ENCODE data around the gene CBY3. TPM values are rescaled to one million over a fixed set of nuclear protein-coding genes. Genes with fewer than 3 reads are reported as not detected.
"Not testable (repeated sequence)": the region's sequence is repeated elsewhere in the genome, so short reads cannot be mapped to it uniquely, and the experiment has no call there.

CBY3 gene
- total RNA-seq, 1 experiment from 2014 or later: 0.68 TPM

DNA sequence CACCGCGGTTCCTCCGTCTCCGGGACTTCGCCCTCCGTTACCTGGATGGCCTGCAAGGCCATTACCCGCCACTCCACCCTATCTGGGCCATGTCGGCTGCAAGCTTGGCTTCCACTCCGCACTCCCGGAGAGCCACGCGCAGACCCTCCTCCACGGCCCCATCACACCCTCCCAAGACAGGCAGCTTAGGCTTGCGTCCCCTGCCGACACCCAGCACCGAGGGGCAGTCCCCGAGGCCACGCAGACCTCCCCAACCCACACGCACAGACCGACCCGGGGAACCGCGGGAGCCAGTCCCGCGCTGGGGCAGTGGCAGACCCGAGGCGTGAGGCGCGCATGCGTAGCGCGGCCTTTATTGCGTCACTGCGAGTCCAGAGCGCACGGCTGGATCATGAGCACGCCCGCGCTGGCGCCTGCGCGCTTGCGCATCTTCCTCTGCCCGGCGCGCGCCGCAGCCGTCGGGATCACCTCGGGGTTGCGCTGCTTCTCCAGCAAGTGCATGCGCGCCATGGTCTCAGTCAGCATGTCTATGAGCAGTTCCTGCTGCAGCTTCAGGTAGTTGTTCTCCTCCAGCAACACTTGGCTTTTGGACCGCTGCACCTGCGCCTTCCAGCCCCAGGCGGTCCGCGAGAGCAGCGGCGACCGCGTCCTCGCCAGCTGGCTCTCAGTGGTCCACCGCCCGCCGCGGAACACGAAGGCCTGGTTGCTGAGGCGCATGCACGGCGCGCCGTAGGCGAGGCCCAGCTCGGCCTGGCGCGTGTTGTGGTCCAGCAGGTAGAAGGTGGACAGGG, 2.4 kb downstream of the CBY3 start:
- CTCF ChIA-PET: interaction anchor here (1.2 kb wide), 1 partner anchor 117 kb away, joined by 3 read pairs; no protein-coding TSS in a partner anchor
- intact Hi-C loops (cut with micrococcal nuclease; ENCODE audit: unreplicated experiment): loop anchor here (1.0 to 10.0 kb wide), 4 partner anchors 20 to 116 kb away; partner anchors contain the start of genes CANX, HNRNPH1, LTC4S and MAML1

DNA sequence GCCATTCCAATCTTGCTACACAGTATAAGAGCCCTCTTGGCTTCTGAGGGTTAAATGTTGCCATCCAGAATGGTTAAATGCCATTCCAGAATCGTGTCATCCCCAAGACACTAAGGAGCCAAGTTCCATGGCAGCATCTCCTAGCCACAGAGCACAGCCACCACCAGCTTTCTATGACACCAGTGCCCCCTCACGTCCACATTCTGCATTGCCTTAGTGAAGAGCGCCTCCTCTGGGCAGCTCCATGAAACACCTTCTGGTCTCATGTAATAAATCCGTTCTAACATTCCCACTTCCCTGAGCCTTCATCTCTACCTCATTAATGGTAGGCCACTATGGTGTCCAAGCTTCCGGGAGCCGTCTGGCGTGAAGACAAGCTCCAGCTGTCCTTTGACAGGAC, 12.4 kb downstream of the CBY3 start:
- intact Hi-C loops (cut with micrococcal nuclease; ENCODE audit: unreplicated experiment): no loop called here
- H3K4me3 Mint-ChIP-seq (ENCODE audit: unreplicated experiment): no peak overlapping the region
- POLR2A ChIA-PET: no interaction called here

More for the DNA sequence above, 2.4 kb downstream of the CBY3 start:
- Histone ChIP-seq H3K4me3 (ENCODE audit: low read depth, low read length) (peak overlapping the region; percentile 72), H3K4me1 (peaks cover 11% of the 10 kb centered on the region), H3K9me3 (no peaks in the 10 kb centered on the region), H3K36me3 (ENCODE audit: control insufficient read depth, insufficient read depth, low read length) (no peaks in the 10 kb centered on the region), H3K27me3 (replicated peaks; ENCODE audit: control insufficient read depth, insufficient read depth, low read length) (no peaks in the 10 kb centered on the region)
- Mint-ChIP-seq H3K9me3 (ENCODE audit: unreplicated experiment) (no peaks in the 10 kb centered on the region), H3K4me3 (ENCODE audit: unreplicated experiment) (peak overlapping the region; percentile 98), H3K27me3 (ENCODE audit: insufficient read depth, unreplicated experiment) (no peaks in the 10 kb centered on the region), H3K4me1 (ENCODE audit: low read depth, unreplicated experiment) (peaks cover 21% of the 10 kb centered on the region), H3K36me3 (ENCODE audit: insufficient read depth, unreplicated experiment) (peaks cover 44% of the 10 kb centered on the region), H3K27ac (ENCODE audit: unreplicated experiment) (peak overlapping the region; percentile 97)
- TF ChIP-seq, protein P1, sequence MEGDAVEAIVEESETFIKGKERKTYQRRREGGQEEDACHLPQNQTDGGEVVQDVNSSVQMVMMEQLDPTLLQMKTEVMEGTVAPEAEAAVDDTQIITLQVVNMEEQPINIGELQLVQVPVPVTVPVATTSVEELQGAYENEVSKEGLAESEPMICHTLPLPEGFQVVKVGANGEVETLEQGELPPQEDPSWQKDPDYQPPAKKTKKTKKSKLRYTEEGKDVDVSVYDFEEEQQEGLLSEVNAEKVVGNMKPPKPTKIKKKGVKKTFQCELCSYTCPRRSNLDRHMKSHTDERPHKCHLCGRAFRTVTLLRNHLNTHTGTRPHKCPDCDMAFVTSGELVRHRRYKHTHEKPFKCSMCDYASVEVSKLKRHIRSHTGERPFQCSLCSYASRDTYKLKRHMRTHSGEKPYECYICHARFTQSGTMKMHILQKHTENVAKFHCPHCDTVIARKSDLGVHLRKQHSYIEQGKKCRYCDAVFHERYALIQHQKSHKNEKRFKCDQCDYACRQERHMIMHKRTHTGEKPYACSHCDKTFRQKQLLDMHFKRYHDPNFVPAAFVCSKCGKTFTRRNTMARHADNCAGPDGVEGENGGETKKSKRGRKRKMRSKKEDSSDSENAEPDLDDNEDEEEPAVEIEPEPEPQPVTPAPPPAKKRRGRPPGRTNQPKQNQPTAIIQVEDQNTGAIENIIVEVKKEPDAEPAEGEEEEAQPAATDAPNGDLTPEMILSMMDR (IDR thresholded peaks at IDR 0.05; ENCODE audit: insufficient read depth in 1 of 2, low read depth in 1 of 2, low read length in 1 of 2, severe bottlenecking in 1 of 2, unreplicated experiment in 1 of 2): no peak
- POLR2A ChIA-PET: interaction anchor here (1.7 to 1.9 kb wide), 2 partner anchors 54 to 55 kb away, joined by 7 to 8 read pairs; partner anchors contain the start of genes HNRNPH1 and MAML1
- TSS peak; percentile 76 for BruUV-seq (replicated peaks)
- peak; percentile 95 to 96 for DNase-seq

DNA sequence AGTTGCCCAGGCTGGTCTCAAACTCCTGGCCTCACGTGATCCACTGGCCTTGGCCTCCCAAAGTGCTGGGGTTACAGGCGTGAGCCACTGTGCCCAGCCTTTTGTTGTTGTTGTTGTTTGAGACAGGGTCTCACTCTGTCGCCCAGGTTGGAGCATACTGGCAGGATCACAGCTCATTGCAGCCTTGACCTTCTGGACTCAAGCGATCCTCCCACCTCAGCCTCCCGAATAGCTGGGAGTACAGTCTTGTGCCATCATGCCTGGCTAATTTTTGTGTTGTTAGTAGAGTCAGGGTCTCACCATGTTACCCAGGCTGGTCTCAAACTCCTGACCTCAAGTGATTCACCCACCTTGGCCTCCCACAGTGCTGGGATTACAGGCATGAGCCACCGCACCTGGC, 19.2 kb downstream of the CBY3 start:
- H3K9me3 Mint-ChIP-seq (ENCODE audit: unreplicated experiment); CTCF ChIA-PET; H3K4me3 ChIP-seq (ENCODE audit: low read depth, low read length); H3K27ac Mint-ChIP-seq (ENCODE audit: unreplicated experiment); intact Hi-C loops (cut with micrococcal nuclease; ENCODE audit: unreplicated experiment); H3K27me3 ChIP-seq (replicated peaks; ENCODE audit: control insufficient read depth, insufficient read depth, low read length); H3K9me3 ChIP-seq; H3K27me3 Mint-ChIP-seq (ENCODE audit: insufficient read depth, unreplicated experiment); H3K4me3 Mint-ChIP-seq (ENCODE audit: unreplicated experiment); DNase-seq; BruUV-seq (replicated peaks); H3K4me1 ChIP-seq; POLR2A ChIA-PET; H3K36me3 ChIP-seq (ENCODE audit: control insufficient read depth, insufficient read depth, low read length); H3K4me1 Mint-ChIP-seq (ENCODE audit: low read depth, unreplicated experiment): not testable (repeated sequence)
- peaks cover 16% of the 10 kb centered on the region for H3K36me3 Mint-ChIP-seq (ENCODE audit: insufficient read depth, unreplicated experiment)

More for the DNA sequence above, 12.4 kb downstream of the CBY3 start:
- Mint-ChIP-seq H3K27ac (ENCODE audit: unreplicated experiment) (no peak overlapping the region), H3K27me3 (ENCODE audit: insufficient read depth, unreplicated experiment) (no peaks in the 10 kb centered on the region), H3K36me3 (ENCODE audit: insufficient read depth, unreplicated experiment) (peaks cover 28% of the 10 kb centered on the region), H3K4me1 (ENCODE audit: low read depth, unreplicated experiment) (no peaks in the 10 kb centered on the region), H3K9me3 (ENCODE audit: unreplicated experiment) (no peaks in the 10 kb centered on the region)
- no peaks in the 10 kb centered on the region for H3K9me3 ChIP-seq
- CTCF ChIA-PET: no interaction called here
- no peaks in the 10 kb centered on the region; the same call in 1 of the 2 replicates for H3K36me3 ChIP-seq (ENCODE audit: control insufficient read depth, insufficient read depth, low read length)
- H3K4me3 ChIP-seq (ENCODE audit: low read depth, low read length): no peak overlapping the region
- DNase-seq: no peak
- TF ChIP-seq, protein P1 (IDR thresholded peaks at IDR 0.05; ENCODE audit: insufficient read depth in 1 of 2, low read depth in 1 of 2, low read length in 1 of 2, severe bottlenecking in 1 of 2, unreplicated experiment in 1 of 2): peak; percentile 38 to 72
- BruUV-seq (replicated peaks): no TSS peak
- no peaks in the 10 kb centered on the region for H3K27me3 ChIP-seq (replicated peaks; ENCODE audit: control insufficient read depth, insufficient read depth, low read length)
- no peaks in the 10 kb centered on the region for H3K4me1 ChIP-seq

DNA sequence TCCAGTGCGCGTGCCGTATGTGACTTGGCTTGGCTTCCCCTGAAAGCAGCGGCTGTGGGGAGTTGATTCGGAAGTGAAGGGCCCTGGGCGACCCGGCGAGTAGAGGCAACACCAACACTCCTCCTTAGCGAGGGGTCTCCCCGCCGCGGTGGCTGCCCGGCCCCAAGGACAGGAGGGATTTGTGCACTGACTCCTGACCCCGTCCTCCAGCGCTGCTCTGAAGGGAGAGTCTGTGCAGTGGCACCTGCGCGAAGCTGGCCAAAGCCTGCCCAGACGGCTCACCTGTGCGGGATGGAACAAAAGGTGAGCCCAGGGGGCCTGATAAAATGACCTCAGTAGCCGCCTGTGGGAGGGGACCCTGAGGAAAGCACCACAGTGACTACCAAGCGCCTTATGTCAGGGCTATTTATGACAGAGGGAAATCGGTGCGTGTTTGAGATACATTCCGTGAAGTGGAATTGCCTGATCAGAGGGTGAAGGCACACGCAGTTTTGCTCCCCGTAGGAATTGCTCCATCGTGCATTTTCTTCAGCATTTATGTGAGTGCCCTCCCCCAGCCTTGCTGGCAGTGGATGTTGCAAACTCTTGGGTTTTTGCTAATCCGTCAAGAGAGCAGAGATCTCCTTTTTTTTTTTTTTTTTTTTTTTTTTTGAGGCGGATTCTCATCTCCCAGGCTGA, 22.5 kb downstream of the CBY3 start:
- H3K4me1 Mint-ChIP-seq (ENCODE audit: low read depth, unreplicated experiment); H3K9me3 Mint-ChIP-seq (ENCODE audit: unreplicated experiment); intact Hi-C loops (cut with micrococcal nuclease; ENCODE audit: unreplicated experiment); H3K9me3 ChIP-seq; H3K27me3 ChIP-seq (replicated peaks; ENCODE audit: control insufficient read depth, insufficient read depth, low read length); H3K27me3 Mint-ChIP-seq (ENCODE audit: insufficient read depth, unreplicated experiment); POLR2A ChIA-PET; H3K36me3 Mint-ChIP-seq (ENCODE audit: insufficient read depth, unreplicated experiment); H3K36me3 ChIP-seq (ENCODE audit: control insufficient read depth, insufficient read depth, low read length); H3K4me1 ChIP-seq: not testable (repeated sequence)
- DNase-seq: peak in 1 of 2 experiments; percentile 40
- peak overlapping the region; percentile 58 for H3K4me3 ChIP-seq (ENCODE audit: low read depth, low read length)
- TSS peak; percentile 85 for BruUV-seq (replicated peaks)
- peak overlapping the region; percentile 80 for H3K4me3 Mint-ChIP-seq (ENCODE audit: unreplicated experiment)
- peak overlapping the region; percentile 64 for H3K27ac Mint-ChIP-seq (ENCODE audit: unreplicated experiment)
- CTCF ChIA-PET: interaction anchor here (0.6 kb wide), 1 partner anchor 50 kb away, joined by 4 read pairs; no protein-coding TSS in a partner anchor

DNA sequence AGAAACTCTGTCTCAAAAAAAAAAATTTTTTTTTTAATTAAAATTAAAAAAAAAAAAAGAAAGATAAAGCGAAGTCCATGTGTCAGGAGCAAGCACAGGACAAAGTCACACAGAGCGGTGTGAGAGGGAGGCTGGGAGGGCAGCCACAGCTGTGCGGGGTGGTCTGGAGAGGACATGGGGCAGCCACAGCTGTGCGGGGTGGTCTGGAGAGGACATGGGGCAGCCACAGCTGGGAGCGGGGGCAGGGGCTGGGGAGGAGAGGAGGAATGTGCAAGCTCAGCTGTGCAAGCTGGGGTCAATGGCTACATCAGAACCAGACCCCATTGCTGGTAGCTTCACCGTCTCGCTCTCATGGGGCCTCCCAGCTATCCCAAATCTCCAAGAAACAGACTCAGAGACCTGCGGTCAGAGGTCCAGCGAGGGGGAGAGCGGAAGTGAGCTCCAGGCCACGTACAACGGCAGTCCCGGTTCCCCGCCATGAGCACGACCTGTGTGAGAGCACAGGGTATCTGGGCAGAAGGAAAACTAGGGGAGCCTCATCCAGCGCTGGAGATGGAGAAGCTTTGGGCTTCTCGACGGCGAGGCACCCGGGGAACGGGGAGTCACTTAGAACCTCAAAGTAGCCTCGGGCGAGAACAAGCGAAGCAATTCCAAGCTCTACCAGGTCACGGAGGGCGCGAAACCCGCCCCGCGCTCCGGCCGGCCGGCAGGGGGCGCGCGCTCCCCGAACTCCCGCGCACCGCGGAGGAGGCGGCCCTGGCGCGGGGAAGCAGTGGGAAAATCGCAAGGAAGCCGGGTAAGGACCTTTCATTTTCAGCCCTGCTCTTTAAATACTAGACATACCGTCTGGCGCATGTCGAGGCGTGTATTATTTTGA, 23.3 kb downstream of the CBY3 start:
- CTCF ChIA-PET; H3K4me3 Mint-ChIP-seq (ENCODE audit: unreplicated experiment): not testable (repeated sequence)

More for the DNA sequence above, 23.3 kb downstream of the CBY3 start:
- H3K27me3 Mint-ChIP-seq (ENCODE audit: insufficient read depth, unreplicated experiment); intact Hi-C loops (cut with micrococcal nuclease; ENCODE audit: unreplicated experiment); H3K27me3 ChIP-seq (replicated peaks; ENCODE audit: control insufficient read depth, insufficient read depth, low read length); BruUV-seq (replicated peaks); H3K36me3 Mint-ChIP-seq (ENCODE audit: insufficient read depth, unreplicated experiment); H3K36me3 ChIP-seq (ENCODE audit: control insufficient read depth, insufficient read depth, low read length); H3K9me3 Mint-ChIP-seq (ENCODE audit: unreplicated experiment); H3K27ac Mint-ChIP-seq (ENCODE audit: unreplicated experiment); H3K9me3 ChIP-seq; POLR2A ChIA-PET; H3K4me1 ChIP-seq; H3K4me1 Mint-ChIP-seq (ENCODE audit: low read depth, unreplicated experiment): not testable (repeated sequence)
- H3K4me3 ChIP-seq (ENCODE audit: low read depth, low read length): peak overlapping the region; percentile 25
- DNase-seq: peak in 1 of 2 experiments; percentile 29

Data from Caco-2 (cell line).